GM23248 (cell line): ENCODE measurements around the gene FILIP1. TPM values are rescaled to one million over a fixed set of nuclear protein-coding genes. Genes with fewer than 3 reads are reported as not detected.

Experiments
- DNase-seq: peaks from one replicate; pipeline ENCODE4 v3.0.0-alpha.2; 2015
- H2AFZ ChIP-seq: fragments of 200-600 bp; sonication (generic); 2 replicates; pipeline ENCODE4 v1.6.1; 2016; ENCODE audit warnings: antibody characterized with exemption
- H3F3A ChIP-seq: fragments of 200-600 bp; sonication (generic); 2 replicates; pipeline ENCODE4 v1.6.1; 2016; ENCODE audit warnings: mild to moderate bottlenecking, antibody characterized with exemption, mixed run types; ENCODE audit not compliant: insufficient read depth
- H3K27ac ChIP-seq: fragments of 200-600 bp; sonication (generic); 2 replicates; pipeline ENCODE4 v1.5.1; 2016; ENCODE audit warnings: mild to moderate bottlenecking
- H3K27me3 ChIP-seq: fragments of 200-600 bp; sonication (generic); replicated peaks from 2 replicates; pipeline ENCODE4 v1.6.1; 2016; ENCODE audit warnings: mild to moderate bottlenecking; ENCODE audit not compliant: insufficient read depth
- H3K36me3 ChIP-seq: fragments of 200-600 bp; sonication (generic); 2 replicates; pipeline ENCODE4 v1.6.1; 2016; ENCODE audit warnings: low read depth, mild to moderate bottlenecking
- H3K4me1 ChIP-seq: fragments of 200-600 bp; sonication (generic); 2 replicates; pipeline ENCODE4 v1.6.1; 2016; ENCODE audit warnings: mild to moderate bottlenecking; ENCODE audit not compliant: insufficient read depth
- H3K4me2 ChIP-seq: fragments of 200-600 bp; sonication (generic); one replicate; pipeline ENCODE4 v1.6.1; 2016; ENCODE audit warnings: mild to moderate bottlenecking; ENCODE audit not compliant: unreplicated experiment
- H3K4me3 ChIP-seq: fragments of 200-600 bp; sonication (generic); 2 replicates; pipeline ENCODE4 v1.5.1; 2016; ENCODE audit warnings: mild to moderate bottlenecking
- H3K79me2 ChIP-seq: fragments of 200-600 bp; sonication (generic); 2 replicates; pipeline ENCODE4 v1.6.1; 2016; ENCODE audit warnings: mild to moderate bottlenecking; ENCODE audit not compliant: insufficient read depth
- H3K9ac ChIP-seq: fragments of 200-600 bp; sonication (generic); 2 replicates; pipeline ENCODE4 v1.6.1; 2016; ENCODE audit warnings: mild to moderate bottlenecking
- H3K9me2 ChIP-seq: fragments of 200-600 bp; sonication (generic); 2 replicates; pipeline ENCODE4 v1.6.1; 2016; ENCODE audit warnings: mixed run types, mild to moderate bottlenecking, moderate library complexity; ENCODE audit not compliant: insufficient read depth
- H3K9me3 ChIP-seq: fragments of 200-600 bp; sonication (generic); one replicate; pipeline ENCODE4 v1.6.1; 2017; ENCODE audit warnings: low read depth
- H4K20me1 ChIP-seq: fragments of 200-600 bp; sonication (generic); 2 replicates; pipeline ENCODE4 v1.6.0; 2016; ENCODE audit not compliant: insufficient read depth
- EZH2 ChIP-seq: fragments of 200-600 bp; sonication (generic); IDR thresholded peaks from 2 replicates; pipeline ENCODE4 v1.6.1; 2018; ENCODE audit warnings: antibody characterized with exemption, mild to moderate bottlenecking; ENCODE audit not compliant: insufficient read depth, poor library complexity, severe bottlenecking
- EZH2phosphoT487 ChIP-seq: fragments of 200-600 bp; sonication (generic); IDR thresholded peaks from 2 replicates; pipeline ENCODE4 v1.6.1; 2018; ENCODE audit warnings: antibody characterized with exemption, moderate library complexity, mild to moderate bottlenecking, low read depth; ENCODE audit not compliant: insufficient read depth
- WGBS, 2 experiments: methylation state at CpG; one replicate each; pipeline ENCODE4 v1.1.6; 2015 to 2017; ENCODE audit warnings: low lambda C conversion rate in 2 of 2, low coverage in 1 of 2; ENCODE audit errors: missing lambda C conversion rate in 2 of 2; 5-methylcytosine and 5-hydroxymethylcytosine counted together
- in situ Hi-C: fragments of 300-500 bp; cut with MboI; formaldehyde crosslinking; loops from 2 replicates; pipeline ENCODE4 v1.15.0; 2020
- polyA plus RNA-seq: library from polyadenylated mRNA; unstranded; fragments of >200 nt; fragmentation: Nextera tagmentation; extraction: Ambion mirVana; gene quantifications from 2 replicates; pipeline ENCODE4 v1.2.1, GENCODE V29; 2016
- total RNA-seq: library from RNA; depleted of rRNA; stranded (reverse); fragments of >200 nt; shearing (Covaris generic); gene quantifications from 2 replicates; pipeline ENCODE4 v1.2.3, GENCODE V29; 2014

The FILIP1 gene
- total and polyA plus RNA-seq, 2 experiments from 2014 or later, result under 0.01 TPM; not detected in 1

- Histone ChIP-seq H3K4me1 (peaks cover 28% of the 10 kb centered on the region), H3K27me3 (no peaks in the 10 kb centered on the region), H3K9ac (no peak overlapping the region), H3K36me3 (no peaks in the 10 kb centered on the region), H3F3A (peaks cover 16% of the 10 kb centered on the region), H2AFZ (no peak overlapping the region), H3K4me3 (no peak overlapping the region), H3K27ac (no peak overlapping the region), H3K9me2 (no peaks in the 10 kb centered on the region), H3K79me2 (no peaks in the 10 kb centered on the region), H3K9me3 (no peaks in the 10 kb centered on the region), H4K20me1 (no peaks in the 10 kb centered on the region), H3K4me2 (no peak overlapping the region)
- peak; percentile 50 for DNase-seq
- TF ChIP-seq EZH2 (no peak), EZH2phosphoT487 (no peak)
- in situ Hi-C loops, result no loop called here
Measured at GRCh38 chr6:75409928-75410327, 83.7 kb downstream of the FILIP1 start.

- Histone ChIP-seq H3K4me2 (peak overlapping the region; percentile 4), H4K20me1 (no peaks in the 10 kb centered on the region), H2AFZ (no peak overlapping the region; the same call in 1 of the 2 replicates), H3K36me3 (no peaks in the 10 kb centered on the region), H3K9me3 (no peaks in the 10 kb centered on the region), H3K9me2 (no peaks in the 10 kb centered on the region), H3K27me3 (no peaks in the 10 kb centered on the region), H3K27ac (no peak overlapping the region), H3K4me1 (peaks cover 28% of the 10 kb centered on the region), H3K9ac (no peak overlapping the region), H3F3A (peaks cover 16% of the 10 kb centered on the region), H3K4me3 (no peak overlapping the region), H3K79me2 (no peaks in the 10 kb centered on the region)
- DNase-seq, result peak; percentile 53
- WGBS, 2 experiments, result 61 to 67% methylated on average over 3 of the region's 3 CpGs
- TF ChIP-seq EZH2 (no peak), EZH2phosphoT487 (no peak)
- in situ Hi-C loops, result no loop called here
Measured at GRCh38 chr6:75409286-75409685, 84.3 kb downstream of the FILIP1 start.

- H3K4me2 ChIP-seq, result no peak overlapping the region
- H3K4me3 ChIP-seq, result no peak overlapping the region
- in situ Hi-C loops, result no loop called here
- H2AFZ ChIP-seq, result no peak overlapping the region
- no peaks in the 10 kb centered on the region for H3K79me2 ChIP-seq
- TF ChIP-seq EZH2phosphoT487 (no peak), EZH2 (no peak)
- no peak overlapping the region for H3K9ac ChIP-seq
- no peaks in the 10 kb centered on the region for H4K20me1 ChIP-seq
- H3K27me3 ChIP-seq, result no peaks in the 10 kb centered on the region
- no peak for DNase-seq
- peaks cover 15% of the 10 kb centered on the region for H3K4me1 ChIP-seq
- H3K27ac ChIP-seq, result no peak overlapping the region
- WGBS, 2 experiments, result 88 to 90% methylated on average over 3 of the region's 3 CpGs
- no peaks in the 10 kb centered on the region for H3K9me3 ChIP-seq
- no peaks in the 10 kb centered on the region for H3K9me2 ChIP-seq
- no peaks in the 10 kb centered on the region for H3K36me3 ChIP-seq
- peaks cover 12% of the 10 kb centered on the region; the same call in 1 of the 2 replicates for H3F3A ChIP-seq
Measured at GRCh38 chr6:75403563-75404080, 90.0 kb downstream of the FILIP1 start.

- Histone ChIP-seq H3F3A (peaks cover 12% of the 10 kb centered on the region; the same call in 1 of the 2 replicates), H3K79me2 (no peaks in the 10 kb centered on the region), H3K27ac (no peak overlapping the region), H3K9me2 (no peaks in the 10 kb centered on the region), H3K4me1 (peaks cover 15% of the 10 kb centered on the region), H3K36me3 (no peaks in the 10 kb centered on the region), H4K20me1 (no peaks in the 10 kb centered on the region), H3K9me3 (no peaks in the 10 kb centered on the region), H3K4me2 (peak overlapping the region; percentile 39), H3K27me3 (no peaks in the 10 kb centered on the region), H2AFZ (no peak overlapping the region), H3K4me3 (0 out of 2 replicates have a peak overlapping the region, but pooled peaks have one; percentile 4), H3K9ac (no peak overlapping the region)
- in situ Hi-C loops, result no loop called here
- 0 to 1% methylated on average over 3 of the region's 3 CpGs for WGBS, 2 experiments
- DNase-seq, result peak; percentile 92
- no peak for TF ChIP-seq EZH2phosphoT487
- TF ChIP-seq EZH2, result no peak
Measured at GRCh38 chr6:75402296-75402695, 91.3 kb downstream of the FILIP1 start.
